H54 (cell line): ENCODE results near the gene RAB24.
"Not testable (repeated sequence)": the region's sequence is repeated elsewhere in the genome, so short reads cannot be mapped to it uniquely, and the experiment has no call there.

ENCODE experiments used
- DNase-seq: peaks from one replicate; pipeline ENCODE4 v3.0.0; 2011; ENCODE audit warnings: low spot score, mixed read lengths; ENCODE audit not compliant: insufficient read length
- FAIRE-seq: peaks from 3 replicates; lab custom pipeline; 2011; peaks lifted over from hg19 to GRCh38; lab: Jason Lieb, UNC
- POLR2A ChIP-seq: IDR thresholded peaks from 2 replicates; pipeline ENCODE4 v1.6.1; 2011; ENCODE audit warnings: low read depth, mild to moderate bottlenecking, low read length

The RAB24 gene

DNA sequence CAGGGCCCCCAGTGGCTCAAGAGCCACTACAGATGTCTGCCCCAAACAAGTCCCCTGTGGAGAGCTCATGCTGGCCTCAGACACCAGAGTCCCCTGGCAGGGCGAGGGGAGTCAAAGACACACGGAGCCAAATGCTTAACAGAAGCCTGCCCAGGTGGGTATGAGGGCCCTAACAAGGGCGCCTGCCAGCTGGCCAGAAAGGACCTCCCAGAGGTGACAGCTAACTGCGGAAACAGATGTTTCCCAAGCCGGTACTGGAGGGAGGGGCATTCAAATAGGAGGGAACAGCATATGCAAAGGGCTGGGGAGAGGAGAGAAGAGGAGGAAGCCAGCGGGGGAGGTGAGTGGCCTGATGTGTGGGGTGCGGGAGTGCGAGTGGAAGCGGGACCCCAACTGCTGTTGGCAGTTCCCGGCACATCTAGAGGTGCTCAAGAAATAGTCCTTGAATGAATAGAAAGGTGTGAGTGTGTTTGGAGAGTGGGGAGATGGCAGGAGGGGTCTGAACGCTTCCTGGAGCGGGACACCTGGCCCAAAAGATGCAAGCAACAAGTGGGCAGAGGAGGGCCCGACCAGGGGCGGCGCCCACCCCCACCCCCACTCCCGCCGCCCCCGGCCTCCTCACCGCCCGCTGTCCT, 7.4 kb upstream of the RAB24 start:
- DNase-seq (no peak), FAIRE-seq (no peak)
- TF ChIP-seq POLR2A: 0 out of 2 replicates have a peak, but pooled peaks have one; percentile 6

DNA sequence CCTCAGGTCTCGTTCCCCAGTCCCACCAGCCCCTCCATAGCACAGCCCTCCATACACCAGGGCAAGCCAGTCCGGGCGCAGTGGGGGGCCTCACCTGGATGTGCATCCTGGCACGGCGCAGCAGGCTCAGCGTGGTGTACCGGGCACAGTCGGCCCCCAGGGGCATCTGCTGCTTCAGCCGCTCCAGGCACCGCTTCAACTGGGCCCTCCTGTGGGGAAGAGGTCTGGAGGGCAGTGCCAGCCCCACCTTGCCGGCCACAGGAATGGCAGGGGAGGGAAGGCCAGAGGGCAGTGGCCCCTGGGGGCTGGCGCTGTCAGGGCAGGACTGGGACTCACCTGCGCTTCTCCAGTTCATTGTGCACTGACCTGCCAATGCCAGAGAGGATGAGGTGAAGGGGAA, 6.8 kb upstream of the RAB24 start:
- FAIRE-seq: no peak
- no peak for TF ChIP-seq POLR2A
- no peak for DNase-seq

GRCh38 chr5:177309351-177310191, 6.1 kb upstream of the RAB24 start:
- no peak for TF ChIP-seq POLR2A
- FAIRE-seq (no peak), DNase-seq (peak; percentile 67)

DNA sequence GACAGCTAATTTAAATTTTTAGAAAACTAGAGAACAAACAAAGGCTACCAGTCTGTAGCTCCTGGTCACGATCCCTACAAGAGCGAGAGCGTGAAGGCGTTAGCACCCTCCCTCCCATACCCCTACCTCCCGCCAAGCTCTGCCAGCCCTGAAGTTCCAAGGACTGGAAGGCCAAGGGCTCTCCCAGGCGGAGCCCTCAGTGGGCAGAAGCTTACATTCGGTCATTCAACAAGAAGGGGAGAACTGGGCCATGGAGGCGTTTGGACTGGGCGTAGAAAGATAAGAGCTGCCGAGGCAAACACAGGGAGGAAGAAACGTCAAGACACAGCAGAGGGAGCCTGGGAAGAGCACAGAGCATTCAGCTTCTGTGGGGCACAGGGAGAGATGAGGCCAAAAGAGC, 5.2 kb upstream of the RAB24 start:
- no peak for FAIRE-seq

DNA sequence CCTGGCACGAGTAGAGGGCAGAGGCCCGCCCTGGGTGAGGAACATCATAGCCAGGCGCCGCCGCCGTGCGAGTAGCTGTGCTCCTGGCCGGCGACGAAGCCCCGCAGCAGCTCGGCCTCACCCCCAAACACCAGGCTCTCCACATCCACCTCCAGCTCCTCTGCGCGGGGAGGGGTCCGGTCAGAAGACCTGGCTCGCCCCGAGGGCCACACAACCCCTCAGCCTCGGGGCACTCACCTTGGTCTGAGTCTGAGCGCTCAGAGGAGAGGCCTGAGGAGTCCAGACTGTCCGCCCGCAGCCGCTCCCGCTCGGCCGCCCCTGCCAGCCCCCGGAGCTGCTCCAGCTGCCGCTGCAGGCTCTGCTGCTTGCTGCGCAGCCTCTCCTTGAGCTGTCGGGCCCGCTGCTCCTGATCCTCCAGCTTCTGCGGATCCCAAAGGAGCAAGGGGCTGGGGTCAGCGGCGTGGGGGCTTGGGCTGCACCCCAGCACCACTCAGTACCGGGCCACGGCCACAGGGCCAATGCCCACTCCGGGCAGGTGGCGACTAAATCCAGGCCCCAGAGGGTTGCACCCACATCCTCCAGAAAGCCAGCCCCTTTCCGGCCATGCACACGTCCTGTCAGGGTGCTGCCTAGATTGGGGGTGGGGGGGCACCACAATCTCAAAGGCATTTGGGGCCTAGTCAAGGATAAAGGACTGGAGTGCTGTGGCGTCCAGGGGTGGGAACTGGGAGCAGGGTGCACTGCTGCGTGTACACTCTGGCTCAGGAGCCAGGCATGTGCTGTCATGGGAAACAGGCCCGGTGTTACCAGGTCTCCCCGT, 4.2 kb upstream of the RAB24 start:
- DNase-seq: no peak
- FAIRE-seq: no peak
- no peak for TF ChIP-seq POLR2A

More for the DNA sequence above, 5.2 kb upstream of the RAB24 start:
- no peak for DNase-seq
- no peak for TF ChIP-seq POLR2A

- no peak for DNase-seq
- FAIRE-seq: no peak
- TF ChIP-seq POLR2A: no peak
These were observed 3.4 kb upstream of the RAB24 start for GRCh38 chr5:177306674-177307543.

DNA sequence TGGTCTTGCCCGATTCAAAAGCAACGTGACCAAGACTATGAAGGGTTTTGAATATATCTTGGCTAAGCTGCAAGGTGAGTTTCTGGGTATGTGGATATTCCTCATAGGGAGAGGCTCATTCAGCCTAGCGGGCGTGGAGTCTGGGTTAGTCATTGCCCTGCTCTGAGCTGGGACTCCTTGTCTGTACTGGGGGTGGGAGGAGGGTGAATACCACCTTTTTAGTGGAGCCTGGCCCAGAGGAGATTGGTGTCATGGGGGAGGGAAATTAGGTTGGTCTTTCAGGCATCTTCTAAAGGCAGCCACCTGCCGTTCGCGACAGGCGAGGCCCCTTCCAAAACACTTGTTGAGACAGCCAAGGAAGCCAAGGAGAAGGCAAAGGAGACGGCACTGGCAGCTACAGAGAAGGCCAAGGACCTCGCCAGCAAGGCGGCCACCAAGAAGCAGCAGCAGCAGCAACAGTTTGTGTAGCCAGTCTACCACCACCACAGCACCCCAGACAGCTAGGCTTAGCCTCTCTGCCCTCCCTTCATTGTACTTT, 2.7 kb upstream of the RAB24 start:
- not testable (repeated sequence) for FAIRE-seq
- peak; percentile 50 for DNase-seq

DNA sequence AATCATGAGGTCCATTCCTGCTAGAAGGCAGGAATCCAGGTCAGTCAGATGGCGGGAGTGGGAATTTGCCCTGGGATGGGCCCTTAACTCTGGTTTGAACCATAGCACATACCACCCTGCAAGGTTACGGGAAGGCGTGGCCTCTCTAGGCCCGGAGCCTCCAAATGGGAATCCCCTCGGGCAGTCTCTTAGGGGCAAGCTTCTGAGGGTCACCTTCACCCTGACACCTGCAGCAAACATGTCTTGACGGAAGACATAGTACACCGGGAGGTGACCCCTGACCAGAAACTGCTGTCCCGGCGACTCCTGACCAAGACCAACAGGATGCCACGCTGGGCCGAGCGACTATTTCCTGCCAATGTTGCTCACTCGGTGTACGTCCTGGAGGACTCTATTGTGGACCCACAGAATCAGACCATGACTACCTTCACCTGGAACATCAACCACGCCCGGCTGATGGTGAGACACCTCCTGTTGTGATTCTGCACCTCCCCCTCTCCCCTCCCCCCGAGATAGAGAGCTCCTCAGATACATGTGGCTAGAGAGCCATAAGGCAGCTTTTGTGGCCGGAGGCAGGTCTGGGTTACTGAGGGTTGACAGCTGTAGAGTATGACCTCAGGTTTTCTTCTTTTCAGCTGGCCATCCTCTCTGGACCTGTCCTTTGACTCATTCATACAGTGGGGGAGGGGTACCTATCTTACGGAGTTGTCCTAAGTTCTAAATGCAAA, 1.0 kb upstream of the RAB24 start:
- no peak for DNase-seq
- FAIRE-seq: no peak
- TF ChIP-seq POLR2A: no peak

- DNase-seq: no peak
- TF ChIP-seq POLR2A: no peak
- no peak for FAIRE-seq
These were observed 439 bp upstream of the RAB24 start for GRCh38 chr5:177303925-177304391.

GRCh38 chr5:177302354-177303110, 987 bp downstream of the RAB24 start:
- DNase-seq (no peak), FAIRE-seq (no peak)
- TF ChIP-seq POLR2A: no peak

- no peak for DNase-seq
- no peak for TF ChIP-seq POLR2A
- FAIRE-seq: no peak
These were observed 1.9 kb downstream of the RAB24 start for GRCh38 chr5:177301503-177302165.
